GM19324 (cell line): Measurements from ENCODE around the gene AP3B2.
"Not testable (repeated sequence)": the region's sequence is repeated elsewhere in the genome, so short reads cannot be mapped to it uniquely, and the experiment has no call there.

ENCODE experiments used
- ATAC-seq: cut with Tn5 transposase; IDR thresholded peaks from one replicate; pipeline ENCODE4 v1.9.1; 2021; ENCODE audit warnings: mild to moderate bottlenecking, moderate library complexity; ENCODE audit not compliant: unreplicated experiment, low FRiP score

The AP3B2 gene, protein sequence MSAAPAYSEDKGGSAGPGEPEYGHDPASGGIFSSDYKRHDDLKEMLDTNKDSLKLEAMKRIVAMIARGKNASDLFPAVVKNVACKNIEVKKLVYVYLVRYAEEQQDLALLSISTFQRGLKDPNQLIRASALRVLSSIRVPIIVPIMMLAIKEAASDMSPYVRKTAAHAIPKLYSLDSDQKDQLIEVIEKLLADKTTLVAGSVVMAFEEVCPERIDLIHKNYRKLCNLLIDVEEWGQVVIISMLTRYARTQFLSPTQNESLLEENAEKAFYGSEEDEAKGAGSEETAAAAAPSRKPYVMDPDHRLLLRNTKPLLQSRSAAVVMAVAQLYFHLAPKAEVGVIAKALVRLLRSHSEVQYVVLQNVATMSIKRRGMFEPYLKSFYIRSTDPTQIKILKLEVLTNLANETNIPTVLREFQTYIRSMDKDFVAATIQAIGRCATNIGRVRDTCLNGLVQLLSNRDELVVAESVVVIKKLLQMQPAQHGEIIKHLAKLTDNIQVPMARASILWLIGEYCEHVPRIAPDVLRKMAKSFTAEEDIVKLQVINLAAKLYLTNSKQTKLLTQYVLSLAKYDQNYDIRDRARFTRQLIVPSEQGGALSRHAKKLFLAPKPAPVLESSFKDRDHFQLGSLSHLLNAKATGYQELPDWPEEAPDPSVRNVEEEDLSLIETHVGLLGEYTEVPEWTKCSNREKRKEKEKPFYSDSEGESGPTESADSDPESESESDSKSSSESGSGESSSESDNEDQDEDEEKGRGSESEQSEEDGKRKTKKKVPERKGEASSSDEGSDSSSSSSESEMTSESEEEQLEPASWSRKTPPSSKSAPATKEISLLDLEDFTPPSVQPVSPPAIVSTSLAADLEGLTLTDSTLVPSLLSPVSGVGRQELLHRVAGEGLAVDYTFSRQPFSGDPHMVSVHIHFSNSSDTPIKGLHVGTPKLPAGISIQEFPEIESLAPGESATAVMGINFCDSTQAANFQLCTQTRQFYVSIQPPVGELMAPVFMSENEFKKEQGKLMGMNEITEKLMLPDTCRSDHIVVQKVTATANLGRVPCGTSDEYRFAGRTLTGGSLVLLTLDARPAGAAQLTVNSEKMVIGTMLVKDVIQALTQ

DNA sequence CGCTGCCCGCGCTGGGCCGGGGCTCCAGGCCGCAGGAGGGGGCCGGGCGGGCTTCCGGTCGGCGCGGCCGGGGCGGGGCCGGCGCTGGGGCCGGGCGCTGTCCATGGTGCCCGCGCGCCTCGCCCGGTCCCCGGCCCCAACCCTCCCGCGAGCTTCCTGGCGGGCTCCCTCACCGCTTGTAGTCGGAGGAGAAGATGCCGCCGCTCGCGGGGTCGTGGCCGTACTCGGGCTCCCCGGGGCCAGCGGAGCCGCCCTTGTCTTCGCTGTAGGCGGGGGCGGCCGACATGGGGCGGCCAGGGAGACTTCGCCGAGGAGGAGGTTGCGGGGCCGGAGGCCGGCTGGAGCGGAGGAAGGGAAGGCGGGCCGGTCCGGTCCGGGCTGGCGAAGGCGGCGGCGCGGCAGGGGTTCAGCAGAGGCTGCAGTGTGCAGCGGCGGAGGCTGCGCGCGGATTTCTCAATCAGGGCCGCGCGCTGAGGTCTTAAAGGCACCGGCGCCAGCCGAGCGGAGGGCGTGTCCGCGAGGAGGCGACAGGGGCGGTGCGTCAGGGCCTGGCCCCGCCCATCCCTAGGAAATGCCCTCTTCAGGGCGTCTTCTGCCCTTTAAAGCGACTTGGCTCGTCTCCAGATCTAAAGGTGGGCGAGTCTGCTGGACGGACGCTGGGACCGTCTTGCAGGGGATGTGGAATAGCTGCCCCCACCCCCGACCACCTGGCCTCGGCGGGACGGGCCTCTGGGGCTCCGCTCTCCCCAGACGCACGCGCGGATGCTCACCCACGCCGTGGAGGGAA, at the start of gene AP3B2:
Gene AP3B2, minus strand, starts transcription at position 455 of the 787 bp plus-strand sequence. Its CDS starts 169 bp downstream, at position 286.
- ATAC-seq: peak; percentile 90

GRCh38 chr15:82751308-82751707, 41.6 kb upstream of the AP3B2 start:
- ATAC-seq: no peak

GRCh38 chr15:82750831-82751180, 41.1 kb upstream of the AP3B2 start:
- peak; percentile 29 for ATAC-seq

- peak; percentile 95 for ATAC-seq
These were observed 40.5 kb upstream of the AP3B2 start for GRCh38 chr15:82749951-82750830.

- ATAC-seq: no peak
These were observed 38.6 kb upstream of the AP3B2 start for GRCh38 chr15:82748315-82748714.

DNA sequence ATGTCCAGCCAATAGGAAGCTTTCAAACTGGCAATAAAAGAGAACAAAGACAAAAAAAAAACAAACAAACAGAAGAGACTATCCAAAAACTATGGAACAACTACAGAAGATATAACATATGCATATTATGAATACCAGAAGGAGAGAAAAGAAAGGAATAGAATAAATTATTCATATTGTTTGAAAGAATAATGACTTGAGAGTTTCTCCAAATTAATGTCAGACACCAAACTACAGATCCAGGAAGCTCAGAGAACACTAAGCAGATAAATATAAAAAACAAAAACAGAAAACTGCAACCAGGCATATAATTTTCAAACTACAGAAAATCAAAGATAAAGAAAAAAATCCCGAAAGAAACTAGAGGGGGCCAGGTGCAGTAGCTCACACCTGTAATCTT, 34.1 kb upstream of the AP3B2 start:
- ATAC-seq: no peak

- no peak for ATAC-seq
These were observed 32.5 kb upstream of the AP3B2 start for GRCh38 chr15:82742134-82742533.

- ATAC-seq: no peak
These were observed 29.4 kb upstream of the AP3B2 start for GRCh38 chr15:82739086-82739485.

- ATAC-seq: no peak
These were observed 28.3 kb upstream of the AP3B2 start for GRCh38 chr15:82737975-82738374.

- ATAC-seq: no peak
These were observed 21.9 kb upstream of the AP3B2 start for GRCh38 chr15:82731527-82731926.

GRCh38 chr15:82730022-82730530, 20.4 kb upstream of the AP3B2 start:
- ATAC-seq: no peak

- no peak for ATAC-seq
These were observed 17.1 kb upstream of the AP3B2 start for GRCh38 chr15:82726816-82727215.

- no peak for ATAC-seq
These were observed 5.3 kb upstream of the AP3B2 start for GRCh38 chr15:82715003-82715402.

GRCh38 chr15:82714016-82714415, 4.3 kb upstream of the AP3B2 start:
- no peak for ATAC-seq

GRCh38 chr15:82712036-82712435, 2.4 kb upstream of the AP3B2 start:
- ATAC-seq: no peak

DNA sequence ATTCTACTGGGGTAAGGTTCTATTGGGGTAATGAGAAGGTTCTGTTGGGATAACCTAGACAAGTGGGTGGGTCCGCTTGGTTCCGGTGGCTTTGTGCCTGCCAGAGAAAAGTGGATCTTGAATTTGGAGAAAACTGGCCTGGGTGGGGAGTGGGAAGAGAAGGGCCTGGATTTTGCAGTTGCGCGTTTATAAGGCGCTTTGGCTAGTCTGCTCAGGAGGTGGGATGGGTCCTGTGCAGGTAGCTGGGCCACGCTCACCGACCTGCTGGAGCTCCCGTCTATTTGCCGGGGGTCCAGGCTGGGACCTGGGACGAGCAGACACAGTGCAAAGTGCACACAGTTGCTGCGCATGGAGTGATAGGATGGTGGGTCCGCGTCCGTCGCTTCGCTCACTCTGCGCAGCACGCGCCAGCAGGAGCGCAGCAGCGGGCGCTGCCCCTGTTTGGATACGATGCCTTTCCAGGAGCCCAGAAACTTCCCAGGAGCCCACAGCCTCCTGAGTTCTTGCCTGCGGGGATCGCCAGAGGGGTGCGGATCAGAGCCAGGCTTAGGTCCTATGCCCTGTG, 1.3 kb upstream of the AP3B2 start:
- ATAC-seq: no peak

GRCh38 chr15:82710208-82710555, 507 bp upstream of the AP3B2 start:
- ATAC-seq: no peak

GRCh38 chr15:82709081-82709420, 624 bp downstream of the AP3B2 start:
- no peak for ATAC-seq

DNA sequence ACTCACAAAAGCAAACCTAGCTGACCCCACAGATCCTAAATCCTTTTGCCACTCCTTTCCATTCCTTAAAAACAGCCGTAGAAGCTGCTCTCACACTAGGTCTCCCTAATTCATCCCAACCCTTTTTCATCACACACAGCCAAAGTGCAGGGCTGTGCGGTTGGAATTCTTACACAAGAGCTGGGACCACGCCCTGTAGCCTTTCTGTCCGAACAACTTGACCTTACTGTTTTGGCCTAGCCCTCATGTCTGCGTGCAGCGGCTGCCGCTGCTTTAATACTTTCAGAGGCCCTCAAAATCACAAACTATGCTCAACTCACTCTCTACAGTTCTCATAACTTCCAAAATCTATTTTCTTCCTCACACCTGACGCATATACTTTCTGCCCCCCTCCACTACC, 3.8 kb downstream of the AP3B2 start:
- ATAC-seq: not testable (repeated sequence)
